ENCODE data around the gene CPNE4.

- TF ChIP-seq CTCF (IDR thresholded peaks at IDR 0.05 in 8 of 11, conservative IDR thresholded peaks at IDR 0.05 in 3 of 11) = no peak
- no peak for TF ChIP-seq POLR2A (IDR thresholded peaks at IDR 0.05)
These were observed 38.9 kb downstream of the CPNE4 start for GRCh38 chr3:131995891-131996290.
